Spleen (tissue), 7 donors: ENCODE results near the gene PNCK.

Source experiments
- POLR2AphosphoS5 ChIP-seq, 3 donors: sonication (generic); formaldehyde crosslinking; IDR thresholded peaks; one replicate each; pipeline ENCODE4 v1.5.1; 2017; ENCODE audit warnings: antibody characterized with exemption in 3 of 3
- TF ChIP-seq, protein P1 (sequence below), 11 experiments: fragments of 200-600 bp in 7 of 11; fragments of 450-650 bp in 4 of 11; sonication (generic) in 4 of 11; IDR thresholded peaks in 8 of 11; conservative IDR thresholded peaks in 3 of 11; 1 replicate in 7 of 11; 2 replicates in 4 of 11; pipeline versions ENCODE4 v1.4.0 to v1.8.0; 2016 to 2021; ENCODE audit warnings: antibody characterized with exemption in 11 of 11, inconsistent platforms in 4 of 11, mild to moderate bottlenecking in 1 of 11
- donor health status: DM: no; HTN: no; CAD: no; lungs with moderate emphysema.
- donor health status: DM: no; HTN: no; CAD: no.
- donor health status: DM: no; HTN: no; CAD: no.

DNA sequence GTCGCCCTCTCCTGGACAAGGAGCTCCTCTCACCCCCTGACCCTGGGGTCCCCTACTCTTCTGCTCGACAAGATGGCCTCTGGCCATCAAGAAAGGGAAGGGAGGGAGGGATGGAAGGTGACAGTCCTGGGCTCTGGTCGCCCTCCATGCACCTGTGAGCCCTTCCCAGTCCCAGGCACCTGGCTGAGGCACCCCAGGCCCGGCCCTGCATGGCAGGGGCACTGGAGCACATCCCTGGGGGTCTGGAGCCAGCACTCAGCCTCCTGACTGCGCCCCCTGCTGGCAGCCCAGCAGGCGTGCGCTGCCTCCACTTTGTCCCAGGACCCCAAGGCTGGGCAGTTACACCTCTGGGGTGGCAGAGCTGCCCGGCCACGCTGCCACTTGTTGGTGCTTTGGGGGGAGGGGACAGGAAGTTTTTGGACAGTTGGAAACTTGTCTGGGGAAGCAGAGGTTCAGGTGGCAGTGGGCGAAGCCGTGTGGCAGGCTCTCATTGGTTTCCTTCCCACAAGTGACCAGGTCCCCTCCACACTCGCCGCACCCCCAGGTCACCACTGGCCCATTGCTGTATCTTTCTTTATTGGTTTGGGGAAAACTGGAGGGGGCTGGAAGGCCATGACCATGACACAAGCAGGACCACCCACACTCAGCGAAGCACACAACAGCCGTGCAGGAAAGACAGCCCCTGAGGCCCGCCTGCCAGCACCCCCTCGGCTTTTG, 4.3 kb downstream of the PNCK start:
- TF ChIP-seq, protein P1, sequence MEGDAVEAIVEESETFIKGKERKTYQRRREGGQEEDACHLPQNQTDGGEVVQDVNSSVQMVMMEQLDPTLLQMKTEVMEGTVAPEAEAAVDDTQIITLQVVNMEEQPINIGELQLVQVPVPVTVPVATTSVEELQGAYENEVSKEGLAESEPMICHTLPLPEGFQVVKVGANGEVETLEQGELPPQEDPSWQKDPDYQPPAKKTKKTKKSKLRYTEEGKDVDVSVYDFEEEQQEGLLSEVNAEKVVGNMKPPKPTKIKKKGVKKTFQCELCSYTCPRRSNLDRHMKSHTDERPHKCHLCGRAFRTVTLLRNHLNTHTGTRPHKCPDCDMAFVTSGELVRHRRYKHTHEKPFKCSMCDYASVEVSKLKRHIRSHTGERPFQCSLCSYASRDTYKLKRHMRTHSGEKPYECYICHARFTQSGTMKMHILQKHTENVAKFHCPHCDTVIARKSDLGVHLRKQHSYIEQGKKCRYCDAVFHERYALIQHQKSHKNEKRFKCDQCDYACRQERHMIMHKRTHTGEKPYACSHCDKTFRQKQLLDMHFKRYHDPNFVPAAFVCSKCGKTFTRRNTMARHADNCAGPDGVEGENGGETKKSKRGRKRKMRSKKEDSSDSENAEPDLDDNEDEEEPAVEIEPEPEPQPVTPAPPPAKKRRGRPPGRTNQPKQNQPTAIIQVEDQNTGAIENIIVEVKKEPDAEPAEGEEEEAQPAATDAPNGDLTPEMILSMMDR (IDR thresholded peaks at IDR 0.05 in 8 of 11, conservative IDR thresholded peaks at IDR 0.05 in 3 of 11) = peak; percentile 18 to 84 (median 79)
- no peak for TF ChIP-seq POLR2AphosphoS5 (IDR thresholded peaks at IDR 0.05)
